ENCODE measurements around the gene PDLIM1. TPM values are rescaled to one million over a fixed set of nuclear protein-coding genes. Genes with fewer than 3 reads are reported as not detected.
"Not testable (repeated sequence)": the region's sequence is repeated elsewhere in the genome, so short reads cannot be mapped to it uniquely, and the experiment has no call there.

PDLIM1 gene
- total and polyA plus RNA-seq, 8 donors: 44.1 to 120 (median 55.9) TPM

DNA sequence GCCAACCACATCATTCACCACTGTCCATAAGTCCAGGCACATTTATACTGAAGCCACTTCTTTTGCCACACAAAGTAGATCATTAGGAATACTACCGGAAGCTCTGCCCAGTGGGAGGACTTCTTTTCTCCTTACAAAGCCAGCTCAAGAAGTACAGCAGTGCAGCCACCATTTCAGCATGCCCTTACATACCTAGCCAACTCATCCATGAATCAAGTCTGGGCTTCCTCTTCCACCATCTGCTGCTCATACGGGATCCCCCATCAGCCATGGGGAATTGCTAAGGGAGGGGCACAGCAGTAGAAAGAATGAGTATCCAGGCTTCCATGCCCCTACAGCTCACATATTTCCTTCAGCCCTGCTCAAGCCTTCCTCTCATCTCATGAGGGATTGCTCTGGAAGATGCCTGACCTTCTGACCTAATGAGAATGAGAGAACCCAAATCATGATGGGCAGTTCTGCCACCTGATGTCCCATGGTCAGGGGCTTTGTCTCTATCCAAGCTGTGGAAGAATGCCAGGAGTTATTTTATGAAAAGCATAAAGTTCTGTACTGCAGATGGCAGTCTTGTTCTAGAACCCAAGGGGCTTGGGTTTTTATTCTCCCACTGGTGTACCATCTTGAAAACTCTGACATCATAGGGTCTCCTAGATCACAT is 57.3 kb downstream of the PDLIM1 start:
- no peak overlapping the region for H3K27ac ChIP-seq

DNA sequence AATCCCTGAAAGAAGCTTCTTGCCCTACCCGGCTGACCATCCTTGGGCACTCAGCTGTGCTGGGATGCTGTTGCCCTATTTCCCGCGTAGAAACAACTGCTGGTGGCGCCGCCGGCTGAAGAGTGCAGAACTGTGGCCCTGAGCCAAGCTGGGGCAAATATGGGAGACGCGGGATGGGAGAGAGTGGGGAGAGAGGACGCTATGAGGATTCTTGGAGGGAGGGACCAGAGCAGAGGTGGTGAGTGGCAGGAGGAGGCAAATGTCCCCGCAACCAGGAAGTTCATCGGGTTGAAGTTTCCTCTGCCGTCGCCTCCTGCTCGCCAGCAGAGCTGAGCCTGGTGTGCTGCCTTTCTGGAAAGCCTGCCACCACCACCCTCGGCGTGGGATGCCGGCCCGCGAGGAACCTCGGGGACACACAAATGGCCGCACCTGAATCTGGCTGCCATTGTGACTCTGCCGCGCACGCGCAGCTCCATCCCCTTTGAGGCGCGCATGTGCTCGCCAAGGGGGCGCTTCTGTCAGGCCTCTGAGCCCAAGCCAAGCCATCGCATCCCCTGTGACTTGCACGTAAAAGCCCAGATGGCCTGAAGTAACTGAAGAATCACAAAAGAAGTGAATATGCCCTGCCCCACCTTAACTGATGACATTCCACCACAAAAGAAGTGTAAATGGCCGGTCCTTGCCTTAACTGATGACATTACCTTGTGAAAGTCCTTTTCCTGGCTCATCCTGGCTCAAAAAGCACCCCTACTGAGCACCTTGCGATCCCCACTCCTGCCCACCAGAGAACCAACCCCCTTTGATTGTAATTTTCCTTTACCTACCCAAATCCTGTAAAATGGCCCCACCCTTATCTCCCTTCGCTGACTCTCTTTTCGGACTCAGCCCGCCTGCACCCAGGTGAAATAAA is 59.9 kb downstream of the PDLIM1 start:
- intact Hi-C loops (cut with DNase I); H3K9me3 ChIP-seq; H3K27me3 ChIP-seq; H3K4me1 ChIP-seq; FAIRE-seq: not testable (repeated sequence)
- peaks cover 0 to 14% (median 0%) of the 10 kb centered on the region in 3 donors for H3K36me3 ChIP-seq
- peak; percentile 74 to 87 (median 84) for ATAC-seq
- 23 to 29% methylated on average over 31 to 36 of the region's 36 CpGs for WGBS, 2 donors
- DNase-seq: peak; percentile 30 to 83 (median 56)
- peak overlapping the region in 3 of 4 donors; percentile 22 to 61 (median 51) for H3K27ac ChIP-seq
- H3K4me3 ChIP-seq: peak overlapping the region; percentile 25 to 45 (median 34)

More for the DNA sequence above, 57.3 kb downstream of the PDLIM1 start:
- DNase-seq (no peak), ATAC-seq (no peak), FAIRE-seq (no peak)
- Histone ChIP-seq H3K27me3 (no peaks in the 10 kb centered on the region), H3K36me3 (peaks cover 0 to 30% (median 0%) of the 10 kb centered on the region in 3 donors), H3K4me3 (no peak overlapping the region), H3K9me3 (no peaks in the 10 kb centered on the region), H3K4me1 (no peaks in the 10 kb centered on the region)
- TF ChIP-seq, protein P1, sequence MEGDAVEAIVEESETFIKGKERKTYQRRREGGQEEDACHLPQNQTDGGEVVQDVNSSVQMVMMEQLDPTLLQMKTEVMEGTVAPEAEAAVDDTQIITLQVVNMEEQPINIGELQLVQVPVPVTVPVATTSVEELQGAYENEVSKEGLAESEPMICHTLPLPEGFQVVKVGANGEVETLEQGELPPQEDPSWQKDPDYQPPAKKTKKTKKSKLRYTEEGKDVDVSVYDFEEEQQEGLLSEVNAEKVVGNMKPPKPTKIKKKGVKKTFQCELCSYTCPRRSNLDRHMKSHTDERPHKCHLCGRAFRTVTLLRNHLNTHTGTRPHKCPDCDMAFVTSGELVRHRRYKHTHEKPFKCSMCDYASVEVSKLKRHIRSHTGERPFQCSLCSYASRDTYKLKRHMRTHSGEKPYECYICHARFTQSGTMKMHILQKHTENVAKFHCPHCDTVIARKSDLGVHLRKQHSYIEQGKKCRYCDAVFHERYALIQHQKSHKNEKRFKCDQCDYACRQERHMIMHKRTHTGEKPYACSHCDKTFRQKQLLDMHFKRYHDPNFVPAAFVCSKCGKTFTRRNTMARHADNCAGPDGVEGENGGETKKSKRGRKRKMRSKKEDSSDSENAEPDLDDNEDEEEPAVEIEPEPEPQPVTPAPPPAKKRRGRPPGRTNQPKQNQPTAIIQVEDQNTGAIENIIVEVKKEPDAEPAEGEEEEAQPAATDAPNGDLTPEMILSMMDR (IDR thresholded peaks at IDR 0.05): no peak
- intact Hi-C loops (cut with DNase I): no loop called here
- WGBS, 2 donors: 88 to 92% methylated on average over 2 of the region's 2 CpGs

DNA sequence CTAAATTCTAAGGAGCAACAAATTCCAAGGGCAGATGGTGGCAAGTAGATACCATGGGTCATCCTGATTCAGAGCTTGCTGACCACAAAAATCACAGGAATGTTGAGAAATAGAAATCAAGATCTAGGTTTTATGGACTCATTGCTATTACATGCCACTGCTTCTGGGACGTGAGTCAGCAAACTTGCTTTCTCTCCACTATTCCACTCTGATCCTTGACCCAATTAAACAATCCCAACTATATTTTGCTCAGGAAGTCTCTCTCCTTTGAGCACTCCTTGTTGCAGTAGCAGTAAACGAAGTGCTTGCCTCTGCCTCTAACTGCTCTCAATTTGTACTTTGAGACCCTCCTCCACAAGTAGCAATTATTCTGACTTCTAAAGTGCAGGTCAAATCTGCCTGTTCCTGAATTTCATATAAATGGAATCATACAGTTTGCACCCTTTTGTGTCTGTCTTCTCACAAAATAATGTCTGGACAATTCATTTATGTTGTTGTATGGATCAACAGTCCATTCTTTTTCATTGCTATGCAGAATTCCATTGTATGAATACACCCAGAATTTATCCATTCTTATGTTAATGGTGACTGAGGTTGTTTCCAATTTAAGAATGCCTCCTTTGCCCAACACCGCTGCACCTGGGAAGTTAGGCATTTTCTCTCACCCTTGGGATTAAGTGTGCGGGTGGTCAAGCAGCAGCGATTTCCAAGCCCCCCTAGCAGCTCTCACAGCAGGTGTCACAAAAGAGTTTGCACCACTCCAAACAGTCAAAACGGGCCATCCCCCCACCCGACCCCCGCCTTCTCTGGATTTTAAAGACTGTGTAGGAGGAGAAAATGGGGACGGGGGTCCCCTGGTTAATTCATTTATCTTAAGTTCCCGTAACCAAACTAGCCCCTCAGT is 60.8 kb downstream of the PDLIM1 start:
- Histone ChIP-seq H3K27ac (no peak overlapping the region), H3K4me1 (no peaks in the 10 kb centered on the region), H3K9me3 (no peaks in the 10 kb centered on the region), H3K36me3 (peaks cover 0 to 13% (median 0%) of the 10 kb centered on the region in 3 donors), H3K27me3 (no peaks in the 10 kb centered on the region), H3K4me3 (peak overlapping the region in 3 of 4 donors; percentile 25 to 45 (median 39))
- peak in 3 of 4 donors; percentile 14 to 58 (median 30) for ATAC-seq
- FAIRE-seq: no peak
- 32 to 33% methylated on average over 10 of the region's 10 CpGs for WGBS, 2 donors
- DNase-seq: no peak
- intact Hi-C loops (cut with DNase I): no loop called here
- TF ChIP-seq, protein P1 (IDR thresholded peaks at IDR 0.05): no peak

DNA sequence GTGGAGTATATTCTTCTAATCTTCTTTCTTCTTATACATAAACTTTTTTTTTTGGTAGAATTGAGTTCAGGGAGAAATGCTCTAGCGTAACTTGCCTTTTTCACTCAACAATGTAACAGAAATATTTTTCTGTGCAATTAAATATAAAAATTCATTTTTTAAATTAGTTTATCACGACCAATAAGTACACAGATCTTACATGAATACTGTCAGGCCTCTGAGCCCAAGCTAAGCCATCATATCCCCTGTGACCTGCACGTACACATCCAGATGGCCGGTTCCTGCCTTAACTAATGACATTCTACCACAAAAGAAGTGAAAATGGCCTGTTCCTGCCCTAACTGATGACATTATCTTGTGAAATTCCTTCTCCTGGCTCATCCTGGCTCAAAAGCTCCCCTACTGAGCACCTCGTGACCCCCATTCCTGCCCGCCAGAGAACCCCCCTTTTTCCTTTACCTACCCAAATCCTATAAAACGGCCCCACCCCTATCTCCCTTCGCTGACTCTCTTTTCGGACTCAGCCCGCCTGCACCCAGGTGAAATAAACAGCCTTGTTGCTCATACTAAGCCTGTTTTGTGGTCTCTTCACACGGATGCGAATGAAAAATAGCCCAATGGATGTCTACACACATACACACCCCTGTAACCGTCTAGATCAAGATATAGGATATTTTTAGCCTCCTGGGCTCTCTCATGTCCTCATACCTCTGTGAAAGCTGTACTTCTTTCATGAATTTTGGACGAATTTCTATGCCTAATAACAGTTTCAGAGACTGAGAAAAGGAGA is 61.7 kb downstream of the PDLIM1 start:
- 86 to 89% methylated on average over 14 of the region's 14 CpGs for WGBS, 2 donors
- ATAC-seq; H3K4me3 ChIP-seq; H3K27ac ChIP-seq; H3K27me3 ChIP-seq; intact Hi-C loops (cut with DNase I); FAIRE-seq; H3K9me3 ChIP-seq; DNase-seq; H3K36me3 ChIP-seq; H3K4me1 ChIP-seq: not testable (repeated sequence)

DNA sequence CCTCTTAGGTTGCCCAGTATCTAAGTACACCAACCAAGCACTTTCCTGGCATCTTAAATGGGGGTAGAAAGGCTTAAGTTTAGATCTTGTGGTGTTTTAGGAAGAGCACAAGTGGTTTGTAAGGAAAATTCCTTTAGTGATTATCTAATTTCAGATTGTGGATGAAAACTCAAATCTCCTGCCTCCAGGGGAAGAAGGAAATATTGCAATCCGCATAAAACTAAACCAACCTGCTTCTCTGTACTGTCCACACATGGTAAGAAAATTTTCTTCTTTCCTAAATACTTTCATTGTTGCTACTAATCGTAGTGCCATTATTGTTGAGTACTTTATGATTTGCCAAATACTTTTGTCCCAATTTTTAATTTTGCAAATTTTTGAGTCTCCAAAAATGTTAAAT is 65.7 kb downstream of the PDLIM1 start:
- no peaks in the 10 kb centered on the region for H3K4me1 ChIP-seq
- DNase-seq (no peak), ATAC-seq (no peak), FAIRE-seq (no peak)
- H3K4me3 ChIP-seq: no peak overlapping the region
- H3K36me3 ChIP-seq: no peaks in the 10 kb centered on the region
- no peaks in the 10 kb centered on the region for H3K9me3 ChIP-seq
- no peak overlapping the region for H3K27ac ChIP-seq
- intact Hi-C loops (cut with DNase I): no loop called here
- TF ChIP-seq, protein P1 (IDR thresholded peaks at IDR 0.05): no peak
- H3K27me3 ChIP-seq: no peaks in the 10 kb centered on the region
- 72 to 87% methylated on average over 2 of the region's 2 CpGs for WGBS, 2 donors

Measured in pancreas (tissue), 10 donors.